ENCODE data around the gene REG1A.

The REG1A gene

GRCh38 chr2:79105259-79105658, 15.0 kb upstream of the REG1A start:
- Mint-ChIP-seq H3K9me3 (peaks cover 17% of the 10 kb centered on the region), H3K4me1 (no peaks in the 10 kb centered on the region), H3K36me3 (no peaks in the 10 kb centered on the region), H3K4me3 (no peak overlapping the region), H3K27ac (no peak overlapping the region), H3K27me3 (no peaks in the 10 kb centered on the region)
- DNase-seq = no peak
- CTCF ChIA-PET = no interaction called here

GRCh38 chr2:79112269-79112668, 8.0 kb upstream of the REG1A start:
- peaks cover 21% of the 10 kb centered on the region for H3K9me3 Mint-ChIP-seq
- H3K36me3 Mint-ChIP-seq = no peaks in the 10 kb centered on the region
- CTCF ChIA-PET = no interaction called here
- H3K4me3 Mint-ChIP-seq = no peak overlapping the region
- no peaks in the 10 kb centered on the region for H3K27me3 Mint-ChIP-seq
- DNase-seq = no peak
- no peak overlapping the region for H3K27ac Mint-ChIP-seq
- no peaks in the 10 kb centered on the region for H3K4me1 Mint-ChIP-seq

- Mint-ChIP-seq H3K27ac (no peak overlapping the region), H3K9me3 (peaks cover 25% of the 10 kb centered on the region), H3K4me1 (no peaks in the 10 kb centered on the region), H3K27me3 (no peaks in the 10 kb centered on the region), H3K4me3 (no peak overlapping the region), H3K36me3 (no peaks in the 10 kb centered on the region)
- CTCF ChIA-PET = no interaction called here
- no peak for DNase-seq
Observed at GRCh38 chr2:79114797-79115494, 5.3 kb upstream of the REG1A start.

GRCh38 chr2:79116997-79117928, 3.0 kb upstream of the REG1A start:
- no peaks in the 10 kb centered on the region for H3K36me3 Mint-ChIP-seq
- no peaks in the 10 kb centered on the region for H3K4me1 Mint-ChIP-seq
- H3K4me3 Mint-ChIP-seq = no peak overlapping the region
- H3K27me3 Mint-ChIP-seq = no peaks in the 10 kb centered on the region
- CTCF ChIA-PET = no interaction called here
- H3K9me3 Mint-ChIP-seq = peaks cover 18% of the 10 kb centered on the region
- DNase-seq = no peak
- H3K27ac Mint-ChIP-seq = no peak overlapping the region

GRCh38 chr2:79122676-79123075, 2.4 kb downstream of the REG1A start:
- Mint-ChIP-seq H3K27ac (no peak overlapping the region), H3K4me3 (no peak overlapping the region), H3K27me3 (no peaks in the 10 kb centered on the region), H3K4me1 (no peaks in the 10 kb centered on the region), H3K36me3 (no peaks in the 10 kb centered on the region), H3K9me3 (peaks cover 7% of the 10 kb centered on the region)
- CTCF ChIA-PET = no interaction called here
- no peak for DNase-seq

- H3K27ac Mint-ChIP-seq = no peak overlapping the region
- no peak for DNase-seq
- H3K27me3 Mint-ChIP-seq = no peaks in the 10 kb centered on the region
- H3K9me3 Mint-ChIP-seq = peaks cover 3% of the 10 kb centered on the region
- CTCF ChIA-PET = no interaction called here
- no peak overlapping the region for H3K4me3 Mint-ChIP-seq
- H3K36me3 Mint-ChIP-seq = no peaks in the 10 kb centered on the region
- H3K4me1 Mint-ChIP-seq = no peaks in the 10 kb centered on the region
Observed at GRCh38 chr2:79124907-79125720, 4.8 kb downstream of the REG1A start.

- no peaks in the 10 kb centered on the region for H3K36me3 Mint-ChIP-seq
- no peak overlapping the region for H3K4me3 Mint-ChIP-seq
Observed at GRCh38 chr2:79125721-79125985, 5.4 kb downstream of the REG1A start.

GRCh38 chr2:79128406-79128805, 8.1 kb downstream of the REG1A start:
- Mint-ChIP-seq H3K27ac (no peak overlapping the region), H3K4me1 (no peaks in the 10 kb centered on the region), H3K9me3 (peaks cover 4% of the 10 kb centered on the region), H3K36me3 (no peaks in the 10 kb centered on the region), H3K27me3 (no peaks in the 10 kb centered on the region), H3K4me3 (no peak overlapping the region)
- CTCF ChIA-PET = no interaction called here
- no peak for DNase-seq

More at GRCh38 chr2:79125721-79125985, 5.4 kb downstream of the REG1A start:
- H3K27me3 Mint-ChIP-seq = no peaks in the 10 kb centered on the region
- H3K27ac Mint-ChIP-seq = no peak overlapping the region
- no peaks in the 10 kb centered on the region for H3K4me1 Mint-ChIP-seq
- peaks cover 3% of the 10 kb centered on the region for H3K9me3 Mint-ChIP-seq
- no peak for DNase-seq
- CTCF ChIA-PET = no interaction called here

GRCh38 chr2:79129260-79129659, 9.0 kb downstream of the REG1A start:
- Mint-ChIP-seq H3K4me3 (no peak overlapping the region), H3K4me1 (no peaks in the 10 kb centered on the region), H3K36me3 (no peaks in the 10 kb centered on the region), H3K27me3 (no peaks in the 10 kb centered on the region), H3K9me3 (peaks cover 6% of the 10 kb centered on the region), H3K27ac (no peak overlapping the region)
- CTCF ChIA-PET = no interaction called here
- no peak for DNase-seq

- no peaks in the 10 kb centered on the region for H3K4me1 Mint-ChIP-seq
- no peaks in the 10 kb centered on the region for H3K27me3 Mint-ChIP-seq
- no peak overlapping the region for H3K27ac Mint-ChIP-seq
- H3K36me3 Mint-ChIP-seq = no peaks in the 10 kb centered on the region
- H3K9me3 Mint-ChIP-seq = peaks cover 7% of the 10 kb centered on the region
- no peak for DNase-seq
- CTCF ChIA-PET = no interaction called here
- H3K4me3 Mint-ChIP-seq = no peak overlapping the region
Observed at GRCh38 chr2:79129804-79130203, 9.5 kb downstream of the REG1A start.

- H3K27ac Mint-ChIP-seq = no peak overlapping the region
Observed at GRCh38 chr2:79131687-79132086, 11.4 kb downstream of the REG1A start.

GRCh38 chr2:79138385-79138784, 18.1 kb downstream of the REG1A start:
- CTCF ChIA-PET = no interaction called here
- no peaks in the 10 kb centered on the region for H3K36me3 Mint-ChIP-seq
- H3K9me3 Mint-ChIP-seq = peaks cover 20% of the 10 kb centered on the region
- no peaks in the 10 kb centered on the region for H3K4me1 Mint-ChIP-seq
- no peak for DNase-seq
- H3K27ac Mint-ChIP-seq = no peak overlapping the region
- H3K27me3 Mint-ChIP-seq = no peaks in the 10 kb centered on the region
- H3K4me3 Mint-ChIP-seq = no peak overlapping the region

More at GRCh38 chr2:79131687-79132086, 11.4 kb downstream of the REG1A start:
- H3K9me3 Mint-ChIP-seq = peaks cover 13% of the 10 kb centered on the region
- no peaks in the 10 kb centered on the region for H3K4me1 Mint-ChIP-seq
- no peaks in the 10 kb centered on the region for H3K27me3 Mint-ChIP-seq
- H3K4me3 Mint-ChIP-seq = no peak overlapping the region
- CTCF ChIA-PET = no interaction called here
- no peak for DNase-seq
- no peaks in the 10 kb centered on the region for H3K36me3 Mint-ChIP-seq

GRCh38 chr2:79139423-79139822, 19.1 kb downstream of the REG1A start:
- H3K36me3 Mint-ChIP-seq = no peaks in the 10 kb centered on the region
- peaks cover 16% of the 10 kb centered on the region for H3K9me3 Mint-ChIP-seq
- H3K27ac Mint-ChIP-seq = no peak overlapping the region
- no peak for DNase-seq
- no peaks in the 10 kb centered on the region for H3K27me3 Mint-ChIP-seq
- H3K4me1 Mint-ChIP-seq = no peaks in the 10 kb centered on the region
- no peak overlapping the region for H3K4me3 Mint-ChIP-seq
- CTCF ChIA-PET = no interaction called here

- Mint-ChIP-seq H3K4me3 (no peak overlapping the region), H3K9me3 (peaks cover 10% of the 10 kb centered on the region), H3K36me3 (no peaks in the 10 kb centered on the region), H3K27me3 (no peaks in the 10 kb centered on the region), H3K27ac (no peak overlapping the region), H3K4me1 (no peaks in the 10 kb centered on the region)
- DNase-seq = no peak
- CTCF ChIA-PET = no interaction called here
Observed at GRCh38 chr2:79155826-79156476, 35.7 kb downstream of the REG1A start.
